Left forelimb (tissue), 1 donor: ENCODE results near the gene MXRA8.
"Not testable (repeated sequence)": the region's sequence is repeated elsewhere in the genome, so short reads cannot be mapped to it uniquely, and the experiment has no call there.

Source experiments
- DNase-seq: peaks from one replicate; pipeline ENCODE4 v3.0.0-alpha.2; 2018; ENCODE audit warnings: low spot score

Gene MXRA8

GRCh38 chr1:1393014-1393413 lies 34.7 kb upstream of the MXRA8 start:
- DNase-seq, result no peak

GRCh38 chr1:1391225-1391624 lies 32.9 kb upstream of the MXRA8 start:
- no peak for DNase-seq

- no peak for DNase-seq
Measured at GRCh38 chr1:1390675-1391074, 32.3 kb upstream of the MXRA8 start.

- DNase-seq, result no peak
Measured at GRCh38 chr1:1388078-1388472, 29.7 kb upstream of the MXRA8 start.

- no peak for DNase-seq
Measured at GRCh38 chr1:1387098-1388077, 29.0 kb upstream of the MXRA8 start.

GRCh38 chr1:1385931-1386330 lies 27.6 kb upstream of the MXRA8 start:
- DNase-seq, result no peak

GRCh38 chr1:1385339-1385738 lies 27.0 kb upstream of the MXRA8 start:
- DNase-seq, result not testable (repeated sequence)

GRCh38 chr1:1381294-1381693 lies 22.9 kb upstream of the MXRA8 start:
- DNase-seq, result no peak

GRCh38 chr1:1380860-1381259 lies 22.5 kb upstream of the MXRA8 start:
- DNase-seq, result no peak

- no peak for DNase-seq
Measured at GRCh38 chr1:1377540-1378205, 19.3 kb upstream of the MXRA8 start.

GRCh38 chr1:1376551-1377226 lies 18.3 kb upstream of the MXRA8 start:
- DNase-seq, result no peak

GRCh38 chr1:1374929-1375662 lies 16.7 kb upstream of the MXRA8 start, which contains the start of gene AURKAIP1:
Gene AURKAIP1, minus strand, starts transcription at chr1:1375207. Its CDS starts 451 bp downstream, at chr1:1374756.
- DNase-seq, result peak; percentile 99

- DNase-seq, result no peak
Measured at GRCh38 chr1:1374589-1374928, 16.2 kb upstream of the MXRA8 start.

GRCh38 chr1:1373815-1374588 lies 15.6 kb upstream of the MXRA8 start:
- DNase-seq, result no peak

- DNase-seq, result no peak
Measured at GRCh38 chr1:1373051-1373814, 14.9 kb upstream of the MXRA8 start.

- peak; percentile 85 for DNase-seq
Measured at GRCh38 chr1:1371746-1372711, 13.7 kb upstream of the MXRA8 start.

GRCh38 chr1:1371364-1371745 lies 13.0 kb upstream of the MXRA8 start:
- DNase-seq, result no peak

GRCh38 chr1:1370771-1371300 lies 12.5 kb upstream of the MXRA8 start:
- DNase-seq, result no peak

GRCh38 chr1:1370094-1370493 lies 11.7 kb upstream of the MXRA8 start:
- not testable (repeated sequence) for DNase-seq
